ENCODE results near the gene MAP3K21.

The MAP3K21 gene

GRCh38 chr1:233389893-233390292 lies 62.4 kb downstream of the MAP3K21 start:
- DNase-seq (ENCODE audit: low read depth) = no peak

DNA sequence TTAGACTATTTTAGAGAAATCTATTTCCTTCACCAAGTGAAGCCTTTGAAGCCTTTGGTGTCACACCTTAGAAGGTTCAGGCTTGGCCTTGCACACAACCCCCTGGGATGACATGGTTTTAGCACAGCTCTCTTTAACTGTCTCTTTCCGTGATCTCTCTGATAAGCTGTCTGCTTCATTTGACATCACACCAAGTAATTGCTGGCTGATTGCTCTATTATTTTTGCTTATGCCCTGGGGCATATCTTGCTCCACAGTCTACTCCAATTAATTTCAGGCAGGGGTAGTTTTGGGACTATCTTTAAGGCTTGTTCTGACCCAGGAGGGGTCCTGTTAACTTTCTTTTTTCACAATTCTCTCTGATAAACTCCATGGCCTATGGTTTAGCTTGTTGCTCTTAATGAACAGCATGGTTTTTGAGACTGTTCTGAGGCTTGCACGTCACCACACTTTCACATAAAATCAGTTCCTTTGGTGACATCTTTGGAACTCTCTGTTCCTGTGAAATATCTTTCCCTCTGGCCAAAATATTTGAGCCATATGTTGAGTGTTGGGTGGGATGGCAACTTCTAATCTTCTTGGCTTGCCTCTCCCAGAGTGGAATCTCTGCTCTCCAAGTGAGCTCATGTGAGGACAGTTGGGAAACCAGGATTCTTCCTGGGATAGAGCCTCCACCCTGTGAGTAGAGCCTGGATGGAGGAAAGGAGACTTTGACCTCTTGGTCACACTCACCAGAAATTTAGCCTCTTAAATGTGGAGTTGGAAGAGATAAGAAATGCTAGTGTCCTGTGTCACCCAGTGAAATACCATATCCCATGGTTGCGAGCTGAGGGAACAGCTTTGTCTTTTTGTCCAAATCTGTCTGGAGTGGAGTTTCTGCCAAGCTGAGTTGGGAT lies 63.6 kb downstream of the MAP3K21 start:
- DNase-seq (ENCODE audit: low read depth) = no peak

GRCh38 chr1:233393084-233393840 lies 65.7 kb downstream of the MAP3K21 start:
- DNase-seq (ENCODE audit: low read depth) = no peak

DNA sequence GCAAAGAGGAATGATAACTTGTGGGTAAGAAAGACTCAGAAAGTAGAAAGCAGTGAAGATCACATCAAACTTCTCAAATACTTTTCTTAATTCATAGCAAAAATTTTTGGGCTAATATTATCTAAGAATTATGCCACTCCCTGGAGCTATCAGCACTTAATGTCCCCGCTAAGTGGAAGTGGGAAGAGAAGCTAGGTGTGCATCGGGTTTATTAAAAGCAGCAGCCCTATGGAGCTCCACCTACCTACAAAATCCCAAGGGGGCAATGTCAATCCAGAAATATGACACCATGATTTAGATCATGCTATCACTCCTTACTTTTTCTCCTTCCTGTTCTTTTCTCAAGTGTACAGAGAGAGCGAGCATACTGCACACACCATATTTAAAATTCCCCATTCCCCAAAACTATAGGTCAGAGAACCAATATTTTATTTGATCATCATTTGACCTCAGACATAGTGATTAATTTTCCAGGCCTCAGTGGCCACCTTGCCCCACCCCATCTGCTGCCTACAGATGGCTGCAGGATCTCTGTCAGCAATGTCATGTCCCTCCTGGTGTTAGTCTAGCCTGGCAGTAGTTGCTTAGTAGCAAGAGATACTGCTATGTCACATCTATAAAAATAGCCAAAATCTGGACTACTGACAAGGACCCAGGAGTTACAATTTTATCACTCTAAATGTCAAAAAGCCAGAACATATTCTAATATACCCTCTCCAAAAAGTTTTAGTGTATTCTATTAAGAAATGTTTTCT lies 66.6 kb downstream of the MAP3K21 start:
- DNase-seq (ENCODE audit: low read depth) = no peak

DNA sequence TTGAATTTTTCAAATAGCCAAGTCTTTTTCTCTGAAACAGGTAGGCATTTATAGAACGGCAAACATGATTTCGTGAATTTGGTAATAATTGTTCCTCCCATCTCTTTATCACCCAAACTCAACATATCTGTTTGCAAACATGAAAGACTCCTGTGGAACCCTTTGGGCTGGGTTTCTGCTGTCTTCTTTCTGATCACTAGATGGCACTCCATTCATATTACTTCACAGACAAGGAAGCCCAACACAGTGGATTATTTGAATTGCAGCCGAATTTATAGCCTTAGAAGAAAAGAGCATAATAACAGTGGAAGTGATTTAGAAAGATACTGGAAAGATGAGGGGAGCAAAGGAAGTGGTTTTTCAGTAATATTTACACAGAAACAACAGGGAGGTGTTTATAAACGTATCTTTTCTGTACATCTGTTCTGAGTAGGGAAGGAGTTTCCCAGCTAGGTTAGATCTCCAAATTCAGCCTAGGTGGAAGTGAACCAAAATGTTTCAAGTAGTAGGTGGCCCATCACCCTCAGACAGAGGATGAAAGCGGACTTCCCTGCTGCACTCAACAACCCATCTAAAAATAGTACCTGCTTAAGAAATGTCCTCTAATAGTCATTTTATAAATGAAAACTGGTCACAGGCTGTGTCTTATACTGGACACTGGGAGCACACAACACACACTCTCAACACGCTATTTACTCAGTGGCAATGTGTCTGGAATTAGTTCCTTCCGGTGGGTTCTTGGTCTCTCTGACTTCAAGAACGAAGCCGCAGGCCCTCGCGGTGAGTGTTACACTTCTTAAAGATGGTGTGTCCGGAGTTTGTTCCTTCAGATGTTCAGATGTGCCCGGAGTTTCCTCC lies 67.6 kb downstream of the MAP3K21 start:
- peak; percentile 63 for DNase-seq (ENCODE audit: low read depth)

GRCh38 chr1:233395863-233396646 lies 68.5 kb downstream of the MAP3K21 start:
- DNase-seq (ENCODE audit: low read depth) = no peak

DNA sequence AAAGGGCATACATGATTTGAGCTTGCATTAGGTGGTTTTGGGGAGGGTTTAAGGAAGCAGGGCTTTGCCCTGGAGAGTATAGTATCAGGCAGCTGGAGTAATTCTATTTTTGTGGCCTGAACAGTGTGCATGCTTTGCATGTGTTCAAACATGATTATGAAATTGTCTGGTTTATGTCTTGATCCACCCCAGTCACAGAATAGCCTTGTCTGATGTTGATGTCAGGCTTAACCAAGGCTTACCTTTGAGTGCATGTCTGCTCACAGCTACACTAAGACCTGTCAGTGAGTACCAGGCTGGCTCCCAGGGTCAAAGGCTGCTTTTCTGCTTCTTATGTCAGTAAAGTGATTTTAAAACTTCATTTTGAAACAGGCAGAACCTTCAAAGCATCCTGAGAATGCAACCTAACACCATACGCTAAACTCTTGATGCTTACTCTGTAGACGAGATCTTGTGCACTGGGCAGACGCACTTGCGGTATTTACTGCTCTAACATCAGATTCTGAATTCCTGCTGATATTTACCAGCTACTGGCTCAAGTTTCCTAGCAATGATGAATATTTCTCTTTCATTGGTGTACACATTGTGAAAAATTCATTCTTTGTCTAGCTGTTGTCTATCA lies 78.9 kb downstream of the MAP3K21 start:
- DNase-seq (ENCODE audit: low read depth) = no peak

DNA sequence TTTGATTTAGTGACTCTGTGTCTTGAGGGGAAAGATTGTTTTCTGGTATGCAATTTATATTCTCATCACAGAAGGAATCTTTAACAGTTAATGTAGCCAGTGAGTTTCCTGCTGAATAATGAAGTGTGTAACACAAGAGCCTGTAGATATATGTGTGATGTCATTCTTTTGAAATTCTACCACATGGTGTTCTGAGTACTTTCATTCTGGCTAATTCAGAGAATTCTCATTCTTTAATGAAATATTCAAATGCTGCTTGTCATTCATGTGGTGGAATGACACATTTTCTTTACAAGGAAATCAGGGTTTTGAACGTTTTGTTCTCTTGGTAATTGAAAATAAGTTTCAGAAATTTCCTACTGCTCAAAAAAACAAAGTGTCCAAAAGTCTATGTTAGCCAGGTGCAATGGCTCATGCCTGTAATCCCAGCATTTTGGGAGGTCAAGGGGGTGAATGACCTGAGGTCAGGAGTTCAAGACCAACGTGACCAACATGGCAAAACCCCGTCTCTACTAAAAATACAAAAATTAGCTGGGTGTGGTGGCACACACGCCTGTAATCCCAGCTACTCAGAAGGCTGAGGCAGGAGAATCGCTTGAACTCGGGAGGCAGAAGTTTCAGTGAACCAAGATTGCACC lies 79.6 kb downstream of the MAP3K21 start:
- no peak for DNase-seq (ENCODE audit: low read depth)

GRCh38 chr1:233409540-233409939 lies 82.0 kb downstream of the MAP3K21 start:
- DNase-seq (ENCODE audit: low read depth) = no peak

DNA sequence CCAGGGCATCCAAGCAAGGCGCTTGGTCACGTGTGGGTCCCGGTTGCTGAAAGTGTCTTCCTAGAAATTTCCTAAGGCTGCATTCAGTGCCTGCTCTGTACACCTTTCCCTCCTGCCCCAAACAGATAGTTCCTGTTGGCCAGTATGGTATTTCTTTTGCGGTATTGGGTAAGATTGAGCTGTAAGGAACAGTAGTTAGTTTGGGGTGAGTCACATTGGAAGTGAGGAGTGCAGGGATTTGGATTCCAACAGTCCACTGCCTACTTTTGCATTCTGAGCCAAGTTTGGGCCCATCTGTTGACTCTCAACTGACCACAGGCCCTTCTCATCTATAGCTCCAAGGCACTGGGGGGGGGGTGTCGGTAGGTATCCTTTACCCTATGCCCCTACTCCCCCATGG lies 83.4 kb downstream of the MAP3K21 start:
- no peak for DNase-seq (ENCODE audit: low read depth)

- DNase-seq (ENCODE audit: low read depth) = no peak
Measured at GRCh38 chr1:233412812-233413211, 85.3 kb downstream of the MAP3K21 start.

GRCh38 chr1:233421293-233421692 lies 93.8 kb downstream of the MAP3K21 start:
- no peak for DNase-seq (ENCODE audit: low read depth)

GRCh38 chr1:233424779-233425178 lies 97.3 kb downstream of the MAP3K21 start:
- DNase-seq (ENCODE audit: low read depth) = peak; percentile 13

- DNase-seq (ENCODE audit: low read depth) = no peak
Measured at GRCh38 chr1:233427907-233428306, 100.4 kb downstream of the MAP3K21 start.

- DNase-seq (ENCODE audit: low read depth) = no peak
Measured at GRCh38 chr1:233431753-233432403, 104.4 kb downstream of the MAP3K21 start.

- no peak for DNase-seq (ENCODE audit: low read depth)
Measured at GRCh38 chr1:233432916-233433315, 105.4 kb downstream of the MAP3K21 start.

GRCh38 chr1:233433436-233434210 lies 106.1 kb downstream of the MAP3K21 start:
- no peak for DNase-seq (ENCODE audit: low read depth)

All from ELR (cell line).